Gastrocnemius medialis (tissue), 4 donors: ENCODE data around the gene MKLN1. TPM values are rescaled to one million over a fixed set of nuclear protein-coding genes. Genes with fewer than 3 reads are reported as not detected.

Experiments
- ATAC-seq, 2 donors: fragments of 150-250 bp; one replicate each; pipeline ENCODE4 v1.9.1; 2016
- DNase-seq, 2 donors: peaks; one replicate each; pipeline ENCODE4 v3.0.0-alpha.2; 2019
- H3K27ac ChIP-seq, 4 donors: fragments of 200-600 bp; sonication (generic); 1 replicate in 1 of 4; 2 replicates in 3 of 4; pipeline ENCODE4 v1.5.1; 2016 to 2018; ENCODE audit warnings: mild to moderate bottlenecking in 2 of 4, moderate library complexity in 1 of 4
- H3K27me3 ChIP-seq, 3 donors: fragments of 200-600 bp; sonication (generic) in 2 of 3; 1 replicate in 1 of 3; 2 replicates in 2 of 3; pipeline versions ENCODE4 v1.5.1 to v1.6.0; 2016 to 2019; ENCODE audit warnings: mild to moderate bottlenecking in 1 of 3, moderate library complexity in 1 of 3
- H3K36me3 ChIP-seq, 2 donors: fragments of 200-600 bp; sonication (generic) in 1 of 2; one replicate each; pipeline ENCODE4 v1.5.1; 2017 to 2018
- H3K4me1 ChIP-seq, 2 donors: fragments of 200-600 bp; sonication (generic) in 1 of 2; one replicate each; pipeline ENCODE4 v1.5.1; 2016 to 2017; ENCODE audit warnings: mild to moderate bottlenecking in 2 of 2
- H3K4me3 ChIP-seq, 4 donors: fragments of 200-600 bp; sonication (generic) in 3 of 4; 1 replicate in 1 of 4; 2 replicates in 3 of 4; pipeline ENCODE4 v1.5.1; 2016 to 2019; ENCODE audit warnings: mild to moderate bottlenecking in 2 of 4
- H3K9me3 ChIP-seq, 3 donors: fragments of 200-600 bp; sonication (generic) in 2 of 3; 1 replicate in 1 of 3; 2 replicates in 2 of 3; pipeline ENCODE4 v1.5.1; 2016 to 2019
- CTCF ChIP-seq, 5 experiments: fragments of 450-650 bp in 3 of 5; fragments of 200-600 bp in 2 of 5; sonication (generic) in 2 of 5; IDR thresholded peaks in 4 of 5; conservative IDR thresholded peaks in 1 of 5; 1 replicate in 4 of 5; 2 replicates in 1 of 5; pipeline ENCODE4 v1.5.1; 2016 to 2019; ENCODE audit warnings: antibody characterized with exemption in 5 of 5, mild to moderate bottlenecking in 3 of 5, moderate library complexity in 3 of 5
- POLR2A ChIP-seq, 2 donors: fragments of 450-650 bp; IDR thresholded peaks; one replicate each; pipeline ENCODE4 v1.6.1; 2017; ENCODE audit warnings: antibody characterized with exemption in 2 of 2, mild to moderate bottlenecking in 2 of 2, moderate library complexity in 2 of 2
- in situ Hi-C, 4 donors: fragments of 200-750 bp; cut with MboI; loops; one replicate each; pipeline versions ENCODE4 v1.15.0 to v1.8.0; 2017; ENCODE audit warnings: low sequenced_read_pairs in 4 of 4
- intact Hi-C: fragments of 100-400 bp; cut with DNase I; formaldehyde crosslinking; loops from one replicate; pipeline ENCODE4 v1.15.1; 2023; ENCODE audit warnings: low total_unique reads
- total RNA-seq, 4 donors: library from RNA; depleted of rRNA; stranded (reverse); fragments of >200 nt; gene quantifications; one replicate each; pipeline versions ENCODE4 v1.1.0 to v1.2.3, GENCODE V29; 2016

Gene MKLN1
- total RNA-seq, 4 donors from 2014 or later: 29.1 to 81.1 (median 48.9) TPM

GRCh38 chr7:131320603-131321002 is 7.1 kb upstream of the MKLN1 start:
- in situ Hi-C loops: loop anchor here in 1 of 4 donors (25.0 kb wide), 1 partner anchor 233 kb away; no protein-coding TSS in a partner anchor
- no peaks in the 10 kb centered on the region for H3K9me3 ChIP-seq
- no peak overlapping the region for H3K4me3 ChIP-seq
- ATAC-seq: no peak
- H3K36me3 ChIP-seq: no peaks in the 10 kb centered on the region
- no peak overlapping the region for H3K27ac ChIP-seq
- H3K4me1 ChIP-seq: no peaks in the 10 kb centered on the region
- no peaks in the 10 kb centered on the region for H3K27me3 ChIP-seq
- intact Hi-C loops: loop anchor here (10.0 kb wide), 1 partner anchor 446 kb away; no protein-coding TSS in a partner anchor
- TF ChIP-seq POLR2A (IDR thresholded peaks at IDR 0.05) (no peak), CTCF (IDR thresholded peaks at IDR 0.05 in 4 of 5, conservative IDR thresholded peaks at IDR 0.05 in 1 of 5) (no peak)
- no peak for DNase-seq

- Histone ChIP-seq H3K36me3 (no peaks in the 10 kb centered on the region), H3K27ac (no peak overlapping the region), H3K9me3 (no peaks in the 10 kb centered on the region), H3K4me3 (no peak overlapping the region), H3K4me1 (peaks cover 5 to 7% of the 10 kb centered on the region in 2 donors), H3K27me3 (no peaks in the 10 kb centered on the region)
- in situ Hi-C loops: loop anchor here in 1 of 4 donors (25.0 kb wide), 1 partner anchor 234 kb away; no protein-coding TSS in a partner anchor
- TF ChIP-seq POLR2A (IDR thresholded peaks at IDR 0.05): no peak
- no peak for TF ChIP-seq CTCF (IDR thresholded peaks at IDR 0.05 in 4 of 5, conservative IDR thresholded peaks at IDR 0.05 in 1 of 5)
- intact Hi-C loops: loop anchor here (10.0 kb wide), 1 partner anchor 447 kb away; no protein-coding TSS in a partner anchor
- ATAC-seq (no peak), DNase-seq (no peak)
These were observed 6.0 kb upstream of the MKLN1 start for GRCh38 chr7:131321656-131322055.

GRCh38 chr7:131322061-131322460 is 5.6 kb upstream of the MKLN1 start:
- DNase-seq: no peak
- H3K4me3 ChIP-seq: no peak overlapping the region
- in situ Hi-C loops (loop anchor here in 1 of 4 donors (25.0 kb wide), 1 partner anchor 235 kb away; no protein-coding TSS in a partner anchor), intact Hi-C loops (loop anchor here (10.0 kb wide), 1 partner anchor 447 kb away; no protein-coding TSS in a partner anchor)
- no peak overlapping the region for H3K27ac ChIP-seq
- no peaks in the 10 kb centered on the region for H3K27me3 ChIP-seq
- ATAC-seq: no peak
- TF ChIP-seq CTCF (IDR thresholded peaks at IDR 0.05 in 4 of 5, conservative IDR thresholded peaks at IDR 0.05 in 1 of 5) (no peak), POLR2A (IDR thresholded peaks at IDR 0.05) (no peak)
- H3K4me1 ChIP-seq: peaks cover 9 to 11% of the 10 kb centered on the region in 2 donors
- no peaks in the 10 kb centered on the region for H3K36me3 ChIP-seq
- H3K9me3 ChIP-seq: no peaks in the 10 kb centered on the region

- Histone ChIP-seq H3K27me3 (no peaks in the 10 kb centered on the region), H3K9me3 (no peaks in the 10 kb centered on the region), H3K36me3 (no peaks in the 10 kb centered on the region), H3K4me3 (no peak overlapping the region), H3K4me1 (peaks cover 10 to 12% of the 10 kb centered on the region in 2 donors), H3K27ac (no peak overlapping the region)
- no peak for ATAC-seq
- in situ Hi-C loops: loop anchor here in 1 of 4 donors (25.0 kb wide), 1 partner anchor 236 kb away; no protein-coding TSS in a partner anchor
- intact Hi-C loops: loop anchor here (10.0 kb wide), 1 partner anchor 448 kb away; no protein-coding TSS in a partner anchor
- TF ChIP-seq CTCF (IDR thresholded peaks at IDR 0.05 in 4 of 5, conservative IDR thresholded peaks at IDR 0.05 in 1 of 5) (no peak), POLR2A (IDR thresholded peaks at IDR 0.05) (no peak)
- no peak for DNase-seq
These were observed 4.8 kb upstream of the MKLN1 start for GRCh38 chr7:131322861-131323260.
